ENCODE data around the gene PHC2. TPM values are rescaled to one million over a fixed set of nuclear protein-coding genes. Genes with fewer than 3 reads are reported as not detected.

PHC2 gene
- total RNA-seq, 2 experiments from 2014 or later, result 37.7 to 39.5 TPM

DNA sequence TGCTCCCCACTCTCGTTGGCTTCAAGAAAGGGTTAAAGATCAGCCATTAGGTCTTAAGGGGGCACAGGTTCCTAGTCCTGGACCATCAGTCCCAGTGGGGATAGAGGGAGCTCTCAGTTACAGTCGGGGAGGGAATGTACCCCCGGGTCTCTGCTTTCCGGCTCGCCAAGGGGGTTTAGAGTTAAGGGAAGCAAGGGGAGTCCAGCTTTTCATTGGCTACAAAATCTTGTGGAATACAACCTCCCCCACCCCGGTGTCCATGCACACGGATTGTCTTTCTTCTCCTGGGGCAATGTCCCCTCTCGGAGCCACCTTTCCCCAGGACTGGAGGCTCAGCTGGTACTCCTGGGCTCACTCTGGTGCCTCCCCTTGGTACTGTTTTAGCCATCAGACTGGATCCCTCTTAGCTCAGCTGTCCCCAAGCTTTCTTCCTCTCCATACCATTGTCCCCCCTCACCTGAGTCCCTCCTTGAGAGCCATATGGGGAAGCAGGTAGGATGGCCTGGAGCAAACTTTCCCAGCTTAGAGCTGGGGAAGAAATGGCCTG is 110.2 kb downstream of the PHC2 start, which contains the start of gene A3GALT2:
Gene A3GALT2 (minus strand): TSS at position 480 of the 547 bp plus-strand sequence. CDS start 0 bp downstream, at position 480.
- H3K9me3 Mint-ChIP-seq, result no peaks in the 10 kb centered on the region
- TF ChIP-seq, protein P1, sequence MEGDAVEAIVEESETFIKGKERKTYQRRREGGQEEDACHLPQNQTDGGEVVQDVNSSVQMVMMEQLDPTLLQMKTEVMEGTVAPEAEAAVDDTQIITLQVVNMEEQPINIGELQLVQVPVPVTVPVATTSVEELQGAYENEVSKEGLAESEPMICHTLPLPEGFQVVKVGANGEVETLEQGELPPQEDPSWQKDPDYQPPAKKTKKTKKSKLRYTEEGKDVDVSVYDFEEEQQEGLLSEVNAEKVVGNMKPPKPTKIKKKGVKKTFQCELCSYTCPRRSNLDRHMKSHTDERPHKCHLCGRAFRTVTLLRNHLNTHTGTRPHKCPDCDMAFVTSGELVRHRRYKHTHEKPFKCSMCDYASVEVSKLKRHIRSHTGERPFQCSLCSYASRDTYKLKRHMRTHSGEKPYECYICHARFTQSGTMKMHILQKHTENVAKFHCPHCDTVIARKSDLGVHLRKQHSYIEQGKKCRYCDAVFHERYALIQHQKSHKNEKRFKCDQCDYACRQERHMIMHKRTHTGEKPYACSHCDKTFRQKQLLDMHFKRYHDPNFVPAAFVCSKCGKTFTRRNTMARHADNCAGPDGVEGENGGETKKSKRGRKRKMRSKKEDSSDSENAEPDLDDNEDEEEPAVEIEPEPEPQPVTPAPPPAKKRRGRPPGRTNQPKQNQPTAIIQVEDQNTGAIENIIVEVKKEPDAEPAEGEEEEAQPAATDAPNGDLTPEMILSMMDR (IDR thresholded peaks at IDR 0.05), result no peak
- peaks cover 33% of the 10 kb centered on the region for H3K36me3 Mint-ChIP-seq (ENCODE audit: low read depth)
- H3K27ac Mint-ChIP-seq, result no peak within 1 kb of the TSS
- H3K4me3 ChIP-seq (ENCODE audit: low read length), result no peak within 1 kb of the TSS
- peaks cover 2% of the 10 kb centered on the region for H3K4me1 ChIP-seq (ENCODE audit: insufficient read depth, low read length)
- no peaks in the 10 kb centered on the region for H3K27me3 ChIP-seq (ENCODE audit: control insufficient read depth in 1 of 2, insufficient read depth in 2 of 2, low read length in 2 of 2)
- peaks cover under 1% of the 10 kb centered on the region for H3K4me1 Mint-ChIP-seq (ENCODE audit: low read depth)
- H3K9me3 ChIP-seq (ENCODE audit: control insufficient read depth in 1 of 2, insufficient read depth in 1 of 2, low read length in 2 of 2), result peaks cover 0 to 3% of the 10 kb centered on the region in 2 experiments
- ChIA-PET POLR2A (no interaction called here), CTCF (interaction anchor here (1.0 kb wide), 1 partner anchor 25 kb away, joined by 3 read pairs; no protein-coding TSS in a partner anchor)
- no peak within 1 kb of the TSS for H3K4me3 Mint-ChIP-seq
- intact Hi-C loops (cut with DNase I, micrococcal nuclease), result no loop called here
- no peak for DNase-seq
- no peak for ATAC-seq (ENCODE audit: poor library complexity)
- no peaks in the 10 kb centered on the region for H3K27me3 Mint-ChIP-seq
- H3K27ac ChIP-seq (ENCODE audit: low read depth in 1 of 2, low read length in 2 of 2), result no peak within 1 kb of the TSS
- peaks cover 29% of the 10 kb centered on the region for H3K36me3 ChIP-seq (ENCODE audit: insufficient read depth, low read length)

DNA sequence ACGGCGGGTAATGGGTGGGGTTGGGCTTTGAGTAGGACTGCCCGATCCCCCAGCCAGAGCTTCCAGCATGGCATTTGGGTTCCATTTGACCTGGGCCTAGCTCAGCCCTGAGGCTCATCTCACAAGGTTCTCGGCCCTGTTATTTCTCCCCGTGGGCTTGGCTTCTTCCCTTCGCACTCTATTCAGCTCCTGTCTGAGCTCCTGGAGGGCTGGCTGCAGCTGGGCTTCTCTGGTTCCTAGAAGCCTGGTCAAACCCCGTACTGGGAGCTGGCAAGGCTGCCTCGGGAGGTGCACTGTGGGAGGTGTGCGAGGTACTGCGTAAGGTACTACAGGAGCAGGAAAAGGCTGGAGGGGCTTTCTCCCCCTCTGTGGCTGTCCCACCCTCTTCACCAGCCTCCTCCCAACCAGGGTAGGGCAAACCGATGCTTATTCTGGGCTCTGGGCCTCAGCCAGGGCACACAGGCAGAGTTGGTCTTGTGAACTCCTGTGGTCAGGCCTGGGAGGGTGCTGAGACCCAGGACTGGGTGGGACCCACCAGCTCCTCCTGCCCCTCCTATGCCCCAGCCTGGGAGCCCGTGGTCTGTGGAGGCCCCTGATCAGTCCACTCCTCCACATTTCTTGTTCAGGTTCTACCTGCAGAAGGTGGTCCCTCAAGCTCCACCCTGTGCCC is 110.8 kb downstream of the PHC2 start:
- intact Hi-C loops (cut with DNase I, micrococcal nuclease), result no loop called here
- Mint-ChIP-seq H3K27me3 (no peaks in the 10 kb centered on the region), H3K4me1 (ENCODE audit: low read depth) (peaks cover 3% of the 10 kb centered on the region), H3K4me3 (no peak overlapping the region), H3K27ac (no peak overlapping the region), H3K9me3 (no peaks in the 10 kb centered on the region), H3K36me3 (ENCODE audit: low read depth) (peaks cover 27% of the 10 kb centered on the region)
- CTCF ChIA-PET, result interaction anchor here (1.0 kb wide), 1 partner anchor 25 kb away, joined by 3 read pairs; no protein-coding TSS in a partner anchor
- POLR2A ChIA-PET, result no interaction called here
- TF ChIP-seq, protein P1 (IDR thresholded peaks at IDR 0.05), result no peak
- H3K27me3 ChIP-seq (ENCODE audit: control insufficient read depth in 1 of 2, insufficient read depth in 2 of 2, low read length in 2 of 2), result no peaks in the 10 kb centered on the region
- H3K4me3 ChIP-seq (ENCODE audit: low read length), result no peak overlapping the region
- no peak overlapping the region for H3K27ac ChIP-seq (ENCODE audit: low read depth in 1 of 2, low read length in 2 of 2)
- ATAC-seq (ENCODE audit: poor library complexity) (no peak), DNase-seq (no peak)
- peaks cover 3% of the 10 kb centered on the region for H3K4me1 ChIP-seq (ENCODE audit: insufficient read depth, low read length)
- H3K36me3 ChIP-seq (ENCODE audit: insufficient read depth, low read length), result peaks cover 23% of the 10 kb centered on the region
- peaks cover 0 to 3% of the 10 kb centered on the region in 2 experiments for H3K9me3 ChIP-seq (ENCODE audit: control insufficient read depth in 1 of 2, insufficient read depth in 1 of 2, low read length in 2 of 2)

DNA sequence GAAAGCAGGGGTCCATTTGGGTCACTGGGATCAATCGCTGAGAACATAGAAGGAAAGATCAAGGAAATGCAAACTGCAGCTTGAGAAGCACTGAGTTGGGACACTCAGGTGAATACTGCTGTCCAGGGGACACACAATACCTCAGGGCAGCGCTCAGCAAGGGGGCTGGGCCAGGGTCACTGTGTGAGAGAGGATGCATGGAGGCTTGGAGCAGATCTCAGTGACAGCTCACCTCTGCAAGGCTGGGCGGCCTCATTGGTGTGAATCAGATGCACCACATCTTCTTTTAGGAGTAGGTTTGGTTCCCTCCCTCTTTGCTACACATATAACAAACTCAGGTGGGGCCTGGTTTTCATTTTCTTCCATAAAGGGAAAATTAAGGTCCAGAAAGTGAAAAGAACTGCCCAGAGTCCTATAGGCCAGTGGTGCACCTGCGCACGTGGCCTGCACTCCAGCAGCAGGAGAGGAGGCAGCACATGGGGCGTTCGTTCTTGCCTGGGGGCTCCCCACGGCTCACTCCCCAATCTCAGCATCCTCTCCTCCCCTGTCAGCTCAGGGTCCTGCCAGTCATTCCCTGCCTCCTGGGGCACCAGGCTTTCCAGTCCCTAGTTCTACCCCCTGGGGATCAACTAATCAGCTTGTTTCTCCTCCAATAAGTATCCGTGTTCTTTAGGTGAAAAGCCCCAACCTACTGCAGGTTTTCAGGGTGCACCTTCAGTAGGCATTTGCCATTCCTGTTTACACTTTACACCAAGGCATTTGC is 111.5 kb downstream of the PHC2 start:
- Histone ChIP-seq H3K27me3 (ENCODE audit: control insufficient read depth in 1 of 2, insufficient read depth in 2 of 2, low read length in 2 of 2) (no peaks in the 10 kb centered on the region), H3K27ac (ENCODE audit: low read depth in 1 of 2, low read length in 2 of 2) (no peak overlapping the region), H3K36me3 (ENCODE audit: insufficient read depth, low read length) (peaks cover 16% of the 10 kb centered on the region), H3K4me3 (ENCODE audit: low read length) (no peak overlapping the region), H3K9me3 (ENCODE audit: control insufficient read depth in 1 of 2, insufficient read depth in 1 of 2, low read length in 2 of 2) (peaks cover 0 to 3% of the 10 kb centered on the region in 2 experiments), H3K4me1 (ENCODE audit: insufficient read depth, low read length) (peaks cover 3% of the 10 kb centered on the region)
- peaks cover 20% of the 10 kb centered on the region for H3K36me3 Mint-ChIP-seq (ENCODE audit: low read depth)
- ChIA-PET CTCF (no interaction called here), POLR2A (no interaction called here)
- TF ChIP-seq, protein P1 (IDR thresholded peaks at IDR 0.05), result no peak
- no peak overlapping the region for H3K27ac Mint-ChIP-seq
- DNase-seq (no peak), ATAC-seq (ENCODE audit: poor library complexity) (no peak)
- H3K9me3 Mint-ChIP-seq, result no peaks in the 10 kb centered on the region
- no peak overlapping the region for H3K4me3 Mint-ChIP-seq
- no peaks in the 10 kb centered on the region for H3K27me3 Mint-ChIP-seq
- intact Hi-C loops (cut with DNase I, micrococcal nuclease), result no loop called here
- H3K4me1 Mint-ChIP-seq (ENCODE audit: low read depth), result peaks cover 3% of the 10 kb centered on the region

All from CD4-positive, alpha-beta T cell (primary cell).